Activated naive CD4-positive, alpha-beta T cell treated with anti-CD3 and anti-CD28 coated beads, Interleukin-2, amount 50 U/mL, for 72 hours (primary cell): Measurements from ENCODE around the gene ZSWIM6. TPM values are rescaled to one million over a fixed set of nuclear protein-coding genes. Genes with fewer than 3 reads are reported as not detected.

ENCODE experiments used
- ATAC-seq, 2 donors: fragments of 150-1000 bp; cut with Tn5 transposase; 2 replicates each; pipeline ENCODE4 v1.10.0; 2021; ENCODE audit warnings: mild to moderate bottlenecking in 2 of 2, moderate library complexity in 2 of 2
- DNase-seq, 2 donors: peaks; one replicate each; pipeline ENCODE4 v3.0.0; 2021 to 2022; ENCODE audit warnings: low spot score in 2 of 2
- H3K27ac Mint-ChIP-seq, 2 donors: one replicate each; pipeline ENCODE4 v1.8.0; 2022; ENCODE audit warnings: mild to moderate bottlenecking in 2 of 2, mixed read lengths in 2 of 2
- H3K36me3 Mint-ChIP-seq, 2 donors: one replicate each; pipeline ENCODE4 v1.8.0; 2022; ENCODE audit warnings: mixed read lengths in 2 of 2
- H3K9me3 Mint-ChIP-seq, 2 donors: one replicate each; pipeline ENCODE4 v1.8.0; 2022; ENCODE audit warnings: mixed read lengths in 2 of 2
- total RNA-seq, 2 donors: library from RNA; stranded (reverse); gene quantifications; one replicate each; pipeline ENCODE4 v1.2.3, GENCODE V29; 2022

The ZSWIM6 gene
- 1 to 10 TPM; 5.3 to 6.2 TPM for total RNA-seq

DNA sequence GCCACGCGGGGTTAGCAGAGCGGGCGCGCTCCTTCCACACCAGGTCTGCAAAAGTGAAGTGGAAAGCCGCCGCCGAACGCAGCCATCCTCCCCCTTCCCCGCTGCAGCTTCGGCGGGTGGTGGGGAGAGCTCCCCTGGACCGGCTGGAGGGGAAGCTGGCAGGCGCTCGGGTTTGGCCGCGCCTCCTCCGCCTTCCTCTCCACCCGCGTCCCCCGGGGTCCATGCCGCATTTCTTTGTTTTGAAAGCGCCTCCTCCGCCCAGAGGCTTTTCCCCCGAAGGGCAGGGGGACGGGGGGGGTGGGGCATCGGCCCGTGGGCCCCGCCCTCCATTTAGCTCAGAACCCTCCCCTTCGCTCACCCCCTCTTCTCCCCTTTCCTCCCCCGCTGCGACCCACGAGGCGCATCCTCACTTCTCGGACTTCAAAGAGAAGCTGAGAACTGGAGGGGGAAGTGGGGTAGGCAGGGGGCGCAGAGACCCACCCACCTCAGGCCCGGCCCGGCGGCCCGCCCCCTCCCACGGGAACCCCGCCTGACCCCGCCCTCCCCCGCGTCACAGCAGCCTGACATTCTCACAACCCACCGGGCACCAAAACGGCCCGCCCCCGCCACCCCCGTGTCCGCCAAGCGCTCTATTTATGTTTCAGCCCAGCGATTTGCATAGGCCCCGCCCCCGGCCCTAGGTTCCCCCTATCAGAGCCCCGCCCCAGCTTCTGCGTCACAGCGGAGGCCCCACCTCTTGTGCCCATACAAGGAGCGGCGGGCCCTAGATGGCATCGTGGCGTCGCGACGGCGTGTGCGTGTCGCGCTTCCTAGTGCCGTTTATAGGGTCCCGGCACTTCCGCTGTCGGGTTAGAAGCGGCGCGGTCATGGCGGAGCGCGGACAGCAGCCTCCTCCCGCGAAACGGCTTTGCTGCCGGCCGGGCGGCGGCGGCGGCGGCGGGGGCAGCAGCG lies at the start of gene ZSWIM6:
Gene ZSWIM6, plus strand, starts transcription at position 852 of the 951 bp plus-strand sequence. Its CDS starts 15 bp downstream, at position 867.
- DNase-seq, result peak; percentile 95 to 97

GRCh38 chr5:61283471-61283870 lies 48.6 kb upstream of the ZSWIM6 start:
- ATAC-seq (peak; percentile 43 to 46), DNase-seq (no peak)
- Mint-ChIP-seq H3K9me3 (no peaks in the 10 kb centered on the region), H3K27ac (no peak overlapping the region), H3K36me3 (no peaks in the 10 kb centered on the region)

More for the DNA sequence above, at the start of gene ZSWIM6:
- peak; percentile 87 to 88 for ATAC-seq
- Mint-ChIP-seq H3K27ac (peak within 1 kb of the TSS; percentile 88 to 97), H3K9me3 (no peaks in the 10 kb centered on the region), H3K36me3 (peaks cover 4 to 18% of the 10 kb centered on the region in 2 donors)

DNA sequence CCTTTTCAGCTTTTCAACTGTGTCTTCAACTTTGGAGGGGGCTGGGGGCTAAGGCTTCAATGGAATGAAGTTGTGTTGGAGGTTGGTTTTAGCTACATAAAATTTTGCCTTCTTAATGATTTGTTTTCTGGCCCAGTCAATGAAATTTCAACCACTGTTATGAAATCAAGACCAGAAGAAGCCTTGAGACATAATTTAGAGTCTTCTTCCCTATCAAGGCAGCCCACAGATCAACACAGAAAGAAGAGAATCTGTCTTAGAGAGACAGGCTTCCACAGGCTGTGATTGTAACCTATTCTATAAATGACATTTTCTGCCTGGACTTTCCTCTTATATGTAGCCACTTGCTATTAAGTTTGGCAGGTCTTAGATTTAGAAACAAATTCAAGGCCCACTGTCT lies 46.5 kb upstream of the ZSWIM6 start:
- no peaks in the 10 kb centered on the region for H3K36me3 Mint-ChIP-seq

DNA sequence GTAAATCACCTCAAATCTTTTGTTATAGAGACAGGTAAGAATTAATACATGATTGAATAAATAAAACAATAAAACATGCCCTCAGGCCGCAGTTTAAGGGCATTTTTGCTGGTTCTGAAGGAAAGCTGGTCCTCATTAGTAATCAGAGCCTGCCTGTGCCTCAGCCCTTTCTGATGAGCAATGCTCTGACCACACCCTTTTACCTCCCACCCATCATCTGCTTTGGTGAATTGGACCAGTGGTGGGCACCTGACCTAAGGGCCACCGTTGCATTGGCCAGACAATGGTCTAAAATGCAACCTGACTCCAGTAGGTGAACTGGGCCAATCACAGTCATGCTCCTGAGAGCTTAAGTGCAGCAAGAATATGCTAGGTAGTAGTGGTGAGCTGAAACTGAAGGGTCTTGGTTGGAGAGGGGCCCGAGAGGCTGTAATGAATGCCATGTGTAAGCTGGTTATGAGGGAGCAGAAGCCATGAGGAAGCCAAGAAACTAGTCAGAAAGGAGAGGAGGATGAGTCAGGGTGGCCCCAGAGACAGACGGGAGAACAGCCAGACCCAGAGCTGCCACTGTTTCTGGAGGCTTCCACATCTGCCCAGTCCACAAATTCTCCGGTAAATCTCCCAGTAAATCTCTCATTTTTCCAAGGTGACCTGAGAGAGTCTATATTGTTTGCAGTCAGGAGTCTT lies 45.5 kb upstream of the ZSWIM6 start:
- DNase-seq (no peak), ATAC-seq (no peak)
- Mint-ChIP-seq H3K27ac (no peak overlapping the region), H3K36me3 (no peaks in the 10 kb centered on the region), H3K9me3 (no peaks in the 10 kb centered on the region)

More for the DNA sequence above, 46.5 kb upstream of the ZSWIM6 start:
- DNase-seq (no peak), ATAC-seq (peak in 1 of 2 donors; percentile 10)
- Mint-ChIP-seq H3K27ac (no peak overlapping the region), H3K9me3 (no peaks in the 10 kb centered on the region)

DNA sequence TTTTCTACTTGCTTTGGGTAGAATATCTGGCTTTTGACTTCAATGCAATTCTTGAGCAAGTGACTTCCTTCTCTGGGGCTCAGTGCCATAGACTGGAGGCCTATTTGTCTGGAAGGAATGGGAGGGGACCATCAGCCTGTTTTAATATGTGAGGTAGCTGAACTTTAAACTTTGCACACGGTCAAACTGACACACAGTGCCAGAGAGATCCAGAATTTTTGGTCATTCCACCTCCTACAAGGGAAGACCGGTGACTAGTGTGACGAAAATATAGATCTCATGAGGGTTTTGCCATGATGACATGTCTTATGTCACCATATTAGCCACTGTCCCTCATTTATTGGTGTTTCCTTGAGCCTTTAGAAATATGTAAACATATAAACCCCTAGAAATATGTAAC lies 44.6 kb upstream of the ZSWIM6 start:
- no peak overlapping the region for H3K27ac Mint-ChIP-seq
- no peak for ATAC-seq
- no peaks in the 10 kb centered on the region for H3K36me3 Mint-ChIP-seq
- DNase-seq, result no peak
- H3K9me3 Mint-ChIP-seq, result no peaks in the 10 kb centered on the region

DNA sequence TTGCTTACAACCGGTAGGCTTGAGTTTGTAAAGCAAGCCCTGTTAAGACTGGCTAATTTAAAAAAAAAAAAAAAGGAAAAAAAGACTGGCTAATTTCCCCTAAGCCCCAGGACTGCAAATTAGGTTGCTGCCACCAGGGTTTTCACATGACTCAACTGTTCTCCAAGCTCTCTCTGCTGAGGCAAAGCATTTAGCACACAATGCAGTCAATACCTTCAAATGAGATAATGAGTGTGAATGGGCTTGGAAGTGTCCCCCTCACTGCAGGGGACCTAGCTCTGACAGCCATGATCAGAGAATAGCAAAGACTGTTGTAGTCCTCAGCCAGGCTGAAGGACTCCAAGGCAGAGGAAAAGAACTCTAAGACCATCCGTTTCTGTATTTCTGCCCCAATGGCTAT lies 42.8 kb upstream of the ZSWIM6 start:
- no peak for DNase-seq
- Mint-ChIP-seq H3K27ac (no peak overlapping the region), H3K9me3 (no peaks in the 10 kb centered on the region), H3K36me3 (no peaks in the 10 kb centered on the region)
- no peak for ATAC-seq

DNA sequence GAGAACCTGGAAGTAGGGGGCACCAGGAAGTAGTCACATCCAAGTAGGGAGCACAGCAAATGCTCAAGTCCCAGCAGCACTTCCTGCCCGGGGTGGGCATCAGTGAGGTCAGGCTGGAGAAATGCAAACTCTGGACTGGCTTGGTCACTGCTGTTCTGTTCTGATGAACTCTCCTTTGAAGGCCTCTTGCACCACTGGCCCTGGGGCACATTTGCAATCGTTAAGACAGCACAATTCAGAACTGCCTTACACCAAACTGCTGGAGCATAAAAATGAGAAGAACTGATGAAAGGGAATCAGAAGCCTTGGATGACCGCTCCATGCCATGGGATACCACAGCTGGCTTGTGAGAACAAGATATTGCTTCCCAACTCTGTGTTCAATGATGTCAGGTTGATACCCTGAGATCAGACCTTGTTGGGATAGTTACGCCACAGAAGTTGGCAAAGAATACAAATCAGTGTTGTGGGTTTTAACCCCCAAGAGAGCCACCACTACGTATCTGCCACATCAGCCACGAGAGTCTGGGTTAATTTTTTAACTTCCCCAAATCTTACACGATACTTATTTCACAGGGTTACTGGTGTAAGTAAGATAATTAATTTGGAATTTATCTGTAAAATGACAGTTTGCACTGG lies 42.3 kb upstream of the ZSWIM6 start:
- Mint-ChIP-seq H3K9me3 (no peaks in the 10 kb centered on the region), H3K36me3 (no peaks in the 10 kb centered on the region), H3K27ac (no peak overlapping the region)
- DNase-seq (no peak), ATAC-seq (no peak)

GRCh38 chr5:61290791-61291210 lies 41.3 kb upstream of the ZSWIM6 start:
- DNase-seq, result no peak
- Mint-ChIP-seq H3K27ac (no peak overlapping the region), H3K36me3 (no peaks in the 10 kb centered on the region), H3K9me3 (no peaks in the 10 kb centered on the region)
- no peak for ATAC-seq

DNA sequence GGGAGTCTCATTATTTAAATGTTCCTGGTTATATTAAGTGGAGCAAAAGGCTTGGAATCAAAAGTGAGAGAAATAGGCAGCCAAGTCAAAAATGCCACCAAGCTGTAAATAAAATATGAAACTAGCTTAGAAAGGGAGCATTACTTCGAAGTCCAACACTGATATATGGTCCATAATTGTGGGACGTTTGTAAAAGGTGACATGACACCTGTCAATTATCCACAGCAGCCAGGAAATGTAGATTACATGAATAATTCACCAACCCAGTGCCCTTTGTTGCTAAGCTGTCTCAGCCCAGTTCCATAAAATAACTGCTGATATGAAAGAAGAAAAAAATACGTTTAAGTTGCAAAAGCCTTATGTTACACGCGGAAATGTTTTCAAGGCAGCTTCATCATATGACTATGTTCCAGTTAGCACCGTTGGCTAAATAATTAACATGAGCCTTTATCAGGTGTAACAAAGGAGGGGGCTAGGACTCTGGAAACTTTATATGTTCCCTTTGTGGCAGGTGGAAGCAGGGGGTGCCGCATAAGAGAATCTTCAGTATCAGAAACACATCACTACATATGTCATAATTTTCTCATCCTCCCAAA lies 39.9 kb upstream of the ZSWIM6 start:
- DNase-seq (no peak), ATAC-seq (no peak)
- Mint-ChIP-seq H3K9me3 (no peaks in the 10 kb centered on the region), H3K27ac (no peak overlapping the region), H3K36me3 (no peaks in the 10 kb centered on the region)

DNA sequence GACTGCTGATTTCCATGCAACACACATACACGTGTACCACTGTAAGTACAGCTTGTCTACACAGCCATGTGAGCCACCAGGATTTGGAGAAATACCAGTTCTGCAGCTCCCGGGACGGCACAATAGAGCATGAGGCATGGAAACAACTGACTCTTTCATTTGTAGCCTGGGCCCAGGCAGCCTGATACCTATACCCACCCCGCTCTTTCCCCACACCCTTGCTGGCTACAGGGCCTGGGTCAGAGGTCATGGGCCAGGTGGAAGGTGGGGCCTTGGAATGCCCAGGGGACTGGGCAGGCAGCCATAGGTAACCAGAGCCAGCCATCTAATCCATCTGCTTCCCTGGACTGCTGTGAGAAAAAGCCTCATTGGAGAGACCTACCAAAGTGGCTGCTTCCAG lies 39.0 kb upstream of the ZSWIM6 start:
- Mint-ChIP-seq H3K36me3 (no peaks in the 10 kb centered on the region), H3K9me3 (no peaks in the 10 kb centered on the region), H3K27ac (no peak overlapping the region)
- no peak for DNase-seq
- ATAC-seq, result no peak

GRCh38 chr5:61293873-61294272 lies 38.2 kb upstream of the ZSWIM6 start:
- no peak for ATAC-seq
- no peak overlapping the region for H3K27ac Mint-ChIP-seq
- no peak for DNase-seq
- H3K9me3 Mint-ChIP-seq, result no peaks in the 10 kb centered on the region
- H3K36me3 Mint-ChIP-seq, result no peaks in the 10 kb centered on the region

- H3K9me3 Mint-ChIP-seq, result no peaks in the 10 kb centered on the region
- ATAC-seq (no peak), DNase-seq (no peak)
- no peaks in the 10 kb centered on the region for H3K36me3 Mint-ChIP-seq
- peak overlapping the region in 1 of 2 donors; percentile 25 for H3K27ac Mint-ChIP-seq
These were observed 36.7 kb upstream of the ZSWIM6 start for GRCh38 chr5:61295365-61295764.

- no peaks in the 10 kb centered on the region for H3K36me3 Mint-ChIP-seq
- no peaks in the 10 kb centered on the region for H3K9me3 Mint-ChIP-seq
- DNase-seq (no peak), ATAC-seq (no peak)
- H3K27ac Mint-ChIP-seq, result no peak overlapping the region
These were observed 34.0 kb upstream of the ZSWIM6 start for GRCh38 chr5:61298066-61298465.

DNA sequence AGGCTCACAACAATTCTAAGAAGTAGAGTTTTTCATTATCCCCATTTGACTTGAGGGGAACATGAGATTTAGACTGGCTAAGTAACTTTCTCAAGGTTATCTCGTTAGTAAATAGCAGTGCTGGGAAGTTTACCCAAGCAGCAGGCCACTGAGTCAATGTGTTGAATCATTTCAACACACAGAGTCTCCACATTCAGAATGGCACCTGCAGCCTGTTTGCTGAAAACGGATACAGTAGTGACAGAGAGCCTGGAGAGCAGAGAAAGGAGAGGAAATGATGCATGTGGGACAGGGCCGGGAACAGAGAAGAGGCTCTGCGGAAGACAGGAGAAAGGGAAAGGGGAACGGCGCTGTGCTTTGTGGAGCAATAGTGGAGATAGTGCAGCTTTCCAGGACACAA lies 33.5 kb upstream of the ZSWIM6 start:
- DNase-seq (no peak), ATAC-seq (no peak)
- Mint-ChIP-seq H3K36me3 (no peaks in the 10 kb centered on the region), H3K9me3 (no peaks in the 10 kb centered on the region), H3K27ac (no peak overlapping the region)

DNA sequence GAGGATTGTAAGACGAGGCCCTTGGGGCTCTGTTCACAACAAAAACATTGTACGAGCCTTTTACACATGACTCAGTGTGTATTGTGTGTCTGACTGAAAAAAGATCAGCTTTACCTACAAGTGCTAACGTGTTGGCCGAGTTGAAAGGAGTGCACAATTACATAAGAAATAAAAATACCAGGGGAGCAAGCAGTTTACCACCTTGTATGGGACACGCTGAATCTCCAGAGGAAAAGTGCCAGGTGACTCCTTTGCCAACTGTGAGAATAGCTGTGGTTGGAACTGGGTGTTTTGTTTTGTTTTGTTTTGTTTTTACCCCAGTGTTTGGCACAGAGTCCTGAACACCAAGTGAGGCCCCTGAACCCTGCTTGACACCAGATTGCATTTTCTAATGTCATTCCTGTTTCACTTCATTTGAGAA lies 32.8 kb upstream of the ZSWIM6 start:
- no peak for DNase-seq
- ATAC-seq, result no peak
- Mint-ChIP-seq H3K27ac (no peak overlapping the region), H3K36me3 (no peaks in the 10 kb centered on the region), H3K9me3 (no peaks in the 10 kb centered on the region)

DNA sequence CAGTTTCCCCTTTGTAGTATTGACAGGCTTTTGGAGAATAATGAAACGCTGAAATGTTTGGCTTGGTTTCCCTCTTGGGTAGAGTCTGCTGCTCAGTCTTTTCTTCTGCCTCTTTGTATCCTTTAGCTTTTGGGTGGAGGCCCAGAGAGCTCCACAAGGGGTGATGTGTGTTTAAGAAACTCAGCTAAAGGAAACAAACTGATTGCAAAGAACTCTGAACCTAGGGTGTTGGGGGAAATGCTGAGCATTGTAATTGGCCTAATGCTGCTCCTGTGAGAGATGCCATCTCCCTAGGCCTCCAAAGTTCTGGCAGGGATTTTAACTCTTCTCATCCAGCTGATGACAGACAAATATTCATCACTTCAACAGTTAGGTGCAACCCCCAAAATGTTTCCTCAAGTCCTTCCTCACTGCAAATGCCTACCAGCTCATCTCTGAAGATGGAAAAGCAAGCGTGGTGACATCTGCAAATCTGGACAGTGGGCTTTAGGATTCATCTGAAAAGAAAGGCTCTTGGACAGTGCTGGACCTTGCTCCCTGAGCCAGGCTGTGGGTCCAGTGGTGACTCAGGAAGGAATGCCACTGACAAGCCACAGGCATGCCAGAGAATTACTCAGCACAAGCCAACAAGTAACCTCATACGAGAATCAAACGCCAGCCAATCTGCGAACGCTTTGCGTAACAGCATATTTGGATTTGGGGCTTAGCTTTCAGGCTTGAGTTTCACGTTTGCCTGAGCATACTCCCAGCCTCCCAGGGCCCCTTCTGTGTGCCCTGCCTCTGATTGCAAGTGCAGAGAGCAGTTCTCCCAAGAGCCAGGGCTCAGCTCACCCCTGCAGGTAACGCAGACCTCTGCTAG lies 30.5 kb upstream of the ZSWIM6 start:
- no peak overlapping the region for H3K27ac Mint-ChIP-seq
- ATAC-seq, result no peak

More for the DNA sequence above, 30.5 kb upstream of the ZSWIM6 start:
- DNase-seq, result no peak
- Mint-ChIP-seq H3K9me3 (no peaks in the 10 kb centered on the region), H3K36me3 (no peaks in the 10 kb centered on the region)
